ENCODE data around the gene GAL3ST2. TPM values are rescaled to one million over a fixed set of nuclear protein-coding genes. Genes with fewer than 3 reads are reported as not detected.

GAL3ST2 gene
- total RNA-seq, 1 donor, result 0.43 TPM

DNA sequence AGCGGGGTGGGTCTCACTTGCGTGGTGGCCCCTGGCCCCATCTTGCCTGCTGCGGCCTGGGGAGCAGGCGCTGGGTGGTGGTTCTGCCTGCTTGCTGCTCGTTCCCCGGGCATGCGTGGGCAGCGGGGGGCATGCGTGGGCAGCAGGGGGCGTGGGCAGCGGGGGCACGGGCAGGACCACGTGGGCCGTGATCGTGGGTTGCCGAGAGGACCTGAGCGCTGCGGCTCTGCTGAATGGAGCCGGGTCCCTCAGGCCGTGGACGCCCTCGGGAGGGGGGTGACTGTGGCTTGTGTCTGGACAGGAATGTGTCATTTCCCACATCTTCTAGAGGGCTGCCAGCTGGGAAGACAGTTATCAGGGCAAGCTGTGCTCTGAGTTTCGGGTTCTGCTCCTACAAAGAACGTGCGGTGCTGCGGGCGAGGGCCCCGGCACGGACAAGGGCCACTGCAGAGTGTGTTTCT lies 8.3 kb upstream of the GAL3ST2 start:
- TF ChIP-seq, protein P1, sequence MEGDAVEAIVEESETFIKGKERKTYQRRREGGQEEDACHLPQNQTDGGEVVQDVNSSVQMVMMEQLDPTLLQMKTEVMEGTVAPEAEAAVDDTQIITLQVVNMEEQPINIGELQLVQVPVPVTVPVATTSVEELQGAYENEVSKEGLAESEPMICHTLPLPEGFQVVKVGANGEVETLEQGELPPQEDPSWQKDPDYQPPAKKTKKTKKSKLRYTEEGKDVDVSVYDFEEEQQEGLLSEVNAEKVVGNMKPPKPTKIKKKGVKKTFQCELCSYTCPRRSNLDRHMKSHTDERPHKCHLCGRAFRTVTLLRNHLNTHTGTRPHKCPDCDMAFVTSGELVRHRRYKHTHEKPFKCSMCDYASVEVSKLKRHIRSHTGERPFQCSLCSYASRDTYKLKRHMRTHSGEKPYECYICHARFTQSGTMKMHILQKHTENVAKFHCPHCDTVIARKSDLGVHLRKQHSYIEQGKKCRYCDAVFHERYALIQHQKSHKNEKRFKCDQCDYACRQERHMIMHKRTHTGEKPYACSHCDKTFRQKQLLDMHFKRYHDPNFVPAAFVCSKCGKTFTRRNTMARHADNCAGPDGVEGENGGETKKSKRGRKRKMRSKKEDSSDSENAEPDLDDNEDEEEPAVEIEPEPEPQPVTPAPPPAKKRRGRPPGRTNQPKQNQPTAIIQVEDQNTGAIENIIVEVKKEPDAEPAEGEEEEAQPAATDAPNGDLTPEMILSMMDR (IDR thresholded peaks at IDR 0.05; ENCODE audit: insufficient read depth, low read depth, low read length), result no peak
- no peak overlapping the region for H3K4me3 ChIP-seq (ENCODE audit: low read depth, low read length)
- DNase-seq (ENCODE audit: low read depth), result no peak

DNA sequence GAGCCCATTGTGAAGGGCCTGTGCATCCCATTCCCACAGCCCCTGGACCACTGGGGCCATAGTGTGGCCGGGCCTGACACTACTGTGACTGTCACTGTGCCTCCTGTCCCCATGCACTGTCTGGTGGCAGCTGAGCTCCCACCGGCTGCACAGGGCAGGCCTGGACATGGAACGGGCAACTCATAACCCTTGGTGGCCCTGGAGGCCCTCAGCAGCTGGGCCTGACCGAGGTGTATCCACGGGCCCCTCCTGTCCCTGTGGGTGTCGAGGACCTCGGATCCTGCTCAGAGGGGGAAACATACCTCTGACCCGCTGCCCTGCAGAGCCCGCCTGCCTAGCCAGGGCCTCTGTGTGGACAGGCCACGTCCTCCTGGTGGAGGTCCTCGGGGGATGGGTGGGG lies 7.8 kb upstream of the GAL3ST2 start:
- no peak overlapping the region for H3K4me3 ChIP-seq (ENCODE audit: low read depth, low read length)
- TF ChIP-seq, protein P1 (IDR thresholded peaks at IDR 0.05; ENCODE audit: insufficient read depth, low read depth, low read length), result no peak
- no peak for DNase-seq (ENCODE audit: low read depth)

DNA sequence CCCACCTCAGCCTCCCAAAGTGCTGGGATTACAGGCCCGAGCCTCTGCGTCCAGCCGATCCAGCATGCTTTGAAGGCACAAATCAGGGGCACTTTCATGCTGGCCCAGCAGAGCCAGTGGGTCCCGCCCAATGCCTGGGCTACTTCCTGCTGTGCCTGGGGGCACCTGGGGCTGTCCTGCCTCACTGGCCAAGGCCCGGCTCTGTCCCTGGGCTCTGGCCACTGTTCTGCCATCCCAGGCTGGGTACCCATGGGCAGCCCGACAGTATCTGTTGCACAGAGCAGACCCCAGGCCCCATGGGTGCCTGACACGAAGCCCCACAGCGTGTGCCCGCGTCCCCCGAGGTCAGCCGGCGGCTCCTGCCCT lies 6.8 kb upstream of the GAL3ST2 start:
- TF ChIP-seq, protein P1 (IDR thresholded peaks at IDR 0.05; ENCODE audit: insufficient read depth, low read depth, low read length), result no peak
- H3K4me3 ChIP-seq (ENCODE audit: low read depth, low read length), result no peak overlapping the region
- no peak for DNase-seq (ENCODE audit: low read depth)

DNA sequence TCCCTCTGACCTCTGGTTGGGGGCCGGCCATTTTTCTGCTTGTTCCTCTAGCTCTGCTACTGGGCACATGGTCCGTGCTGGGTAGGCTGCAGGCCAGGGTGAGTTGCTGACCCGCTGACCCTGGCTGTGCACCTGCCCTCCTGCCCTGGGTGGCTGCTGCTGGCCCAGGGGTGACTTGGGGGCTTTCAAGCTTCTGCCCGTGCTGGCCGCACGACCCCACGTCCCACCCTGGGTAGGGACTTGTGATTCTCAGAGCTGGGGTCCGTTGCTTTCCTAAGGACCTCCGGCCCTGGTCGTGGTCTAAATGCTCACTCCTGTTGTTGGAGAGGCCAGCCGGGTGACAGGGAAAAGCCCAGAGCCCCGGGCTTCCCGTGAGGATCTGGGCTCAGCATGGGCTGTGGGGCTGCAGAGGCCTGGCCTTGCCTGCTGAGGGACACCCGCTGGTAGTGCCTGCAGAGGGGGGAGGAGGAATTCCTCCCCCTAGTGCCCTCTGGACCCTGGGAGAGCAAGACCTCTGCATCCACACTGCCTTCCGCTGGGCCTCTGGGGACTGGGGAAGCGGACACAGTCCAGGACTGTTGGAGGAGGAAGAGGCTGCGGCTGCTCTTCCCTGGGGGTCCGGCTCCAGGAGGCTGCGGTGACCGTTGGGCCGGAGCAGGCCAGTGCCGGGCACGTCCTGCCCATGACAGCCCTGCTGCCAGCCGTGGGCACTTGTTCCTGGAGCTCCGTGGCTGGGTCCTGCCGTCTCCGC lies 6.3 kb upstream of the GAL3ST2 start:
- DNase-seq (ENCODE audit: low read depth), result no peak
- no peak overlapping the region for H3K4me3 ChIP-seq (ENCODE audit: low read depth, low read length)
- TF ChIP-seq, protein P1 (IDR thresholded peaks at IDR 0.05; ENCODE audit: insufficient read depth, low read depth, low read length), result no peak

DNA sequence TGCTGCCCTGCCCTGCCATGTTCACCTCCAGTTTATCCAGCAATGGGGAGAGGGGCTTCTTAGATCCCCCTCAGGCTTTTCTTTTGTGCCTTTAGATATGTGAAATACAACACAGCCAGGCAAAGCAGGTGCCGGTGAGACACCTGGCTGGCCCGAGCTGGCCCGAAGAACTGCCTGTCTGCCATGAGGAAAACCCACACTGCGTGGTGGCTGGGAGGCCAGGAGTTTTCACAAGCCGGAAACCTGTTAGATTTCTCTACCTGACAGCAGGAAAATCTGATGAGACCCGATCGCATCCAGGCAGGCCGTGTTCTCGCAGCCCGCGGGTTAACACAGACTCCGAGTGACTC lies 5.7 kb upstream of the GAL3ST2 start:
- H3K4me3 ChIP-seq (ENCODE audit: low read depth, low read length), result no peak overlapping the region
- DNase-seq (ENCODE audit: low read depth), result no peak

DNA sequence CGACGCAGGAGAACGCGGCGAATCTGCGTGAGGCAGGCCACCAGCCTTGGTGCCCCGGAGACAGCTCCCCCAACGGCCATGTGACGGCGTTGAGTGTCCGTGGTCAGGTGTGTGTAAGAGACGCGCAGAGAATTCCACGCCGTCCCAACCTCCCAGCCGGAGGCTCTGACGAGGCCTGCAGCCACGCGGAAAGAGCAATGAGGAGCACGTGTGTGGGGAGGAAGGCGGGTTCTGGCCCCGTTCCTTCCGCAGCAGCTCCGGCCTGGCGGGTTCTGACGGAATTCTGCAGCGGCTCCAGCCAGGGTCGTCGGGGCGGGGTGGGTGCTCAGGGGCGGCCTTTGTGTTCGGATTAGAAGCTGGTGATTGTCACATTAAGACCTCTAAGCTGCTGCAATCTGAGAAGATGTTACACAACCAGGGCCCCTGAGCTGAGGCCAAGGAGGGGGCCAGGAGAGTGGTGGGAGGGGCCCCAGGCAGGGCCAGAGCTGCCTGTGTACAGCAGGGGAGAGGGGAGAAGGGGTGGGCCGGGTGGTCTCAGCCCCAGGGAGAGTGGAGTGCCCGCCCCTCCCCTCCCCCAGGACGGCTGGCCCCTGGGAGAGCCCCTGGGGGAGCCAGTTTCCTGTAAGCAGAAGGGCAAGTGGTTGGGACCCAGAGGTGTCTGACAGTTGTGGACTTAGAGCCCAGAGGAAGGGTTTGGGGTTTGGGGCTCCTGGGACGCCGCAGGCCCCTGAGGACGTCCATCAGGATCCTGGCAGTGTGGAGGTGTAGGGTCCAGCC lies 5.1 kb upstream of the GAL3ST2 start:
- TF ChIP-seq, protein P1 (IDR thresholded peaks at IDR 0.05; ENCODE audit: insufficient read depth, low read depth, low read length), result no peak
- peak; percentile 55 for DNase-seq (ENCODE audit: low read depth)
- no peak overlapping the region for H3K4me3 ChIP-seq (ENCODE audit: low read depth, low read length)

More for the DNA sequence above, 5.7 kb upstream of the GAL3ST2 start:
- TF ChIP-seq, protein P1 (IDR thresholded peaks at IDR 0.05; ENCODE audit: insufficient read depth, low read depth, low read length), result no peak

All from fibroblast of villous mesenchyme (primary cell).